NCI-H1105 (cell line): ENCODE measurements around the gene ITPR3.

Experiments
- DNase-seq: peaks from one replicate; lab custom pipeline; 2025; lab: John Stamatoyannopoulos, UW

ITPR3 gene

GRCh38 chr6:33719326-33719987, 98.3 kb downstream of the ITPR3 start:
- no peak for DNase-seq

DNA sequence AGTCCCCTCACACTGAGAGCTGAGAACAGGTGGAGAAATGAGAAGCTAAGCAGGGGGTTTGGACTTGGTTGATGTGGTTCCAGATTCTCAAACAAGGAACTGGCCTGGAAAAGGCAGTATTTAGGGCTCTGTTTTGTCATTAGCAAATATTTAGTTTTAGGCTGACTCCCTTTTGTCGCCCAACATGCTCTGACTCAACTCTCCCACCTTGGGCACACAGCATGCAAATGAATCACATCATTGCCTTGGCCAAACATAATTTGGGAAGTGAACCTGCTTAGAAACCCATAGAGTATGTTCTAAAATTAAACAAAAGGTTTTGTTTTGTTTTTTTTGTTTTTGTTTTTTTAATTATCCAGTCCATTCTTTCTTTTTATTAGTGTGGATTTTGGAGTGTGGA, 99.9 kb downstream of the ITPR3 start:
- no peak for DNase-seq

GRCh38 chr6:33721508-33721907, 100.4 kb downstream of the ITPR3 start:
- no peak for DNase-seq

DNA sequence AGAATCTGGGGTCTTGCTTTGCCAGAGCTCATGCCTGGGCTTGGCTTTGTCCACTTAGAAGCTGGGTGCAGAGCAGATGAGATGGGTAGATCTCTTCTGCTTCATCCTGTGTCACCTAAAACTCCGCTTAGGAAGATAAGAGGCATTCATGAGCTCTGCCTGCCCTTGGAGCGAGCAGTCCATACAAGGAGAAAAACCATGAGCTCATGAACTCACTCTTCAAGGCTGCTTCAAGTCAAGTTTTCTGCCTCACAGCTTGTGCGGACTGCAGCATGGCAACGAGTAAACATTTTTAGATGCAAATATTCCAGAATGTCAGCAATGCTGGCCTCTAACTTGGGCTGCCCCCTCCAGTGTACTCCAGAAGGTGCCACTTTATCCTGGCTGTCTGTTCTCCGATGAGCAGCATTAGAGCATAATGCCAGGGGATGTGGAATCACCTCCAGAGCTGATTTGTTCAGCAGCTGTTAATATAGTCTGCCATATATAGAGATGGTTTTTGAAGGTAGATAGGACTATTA, 101.0 kb downstream of the ITPR3 start:
- DNase-seq, result no peak

- no peak for DNase-seq
Measured at GRCh38 chr6:33723371-33724085, 102.4 kb downstream of the ITPR3 start.

GRCh38 chr6:33724102-33725023, 103.2 kb downstream of the ITPR3 start:
- no peak for DNase-seq

DNA sequence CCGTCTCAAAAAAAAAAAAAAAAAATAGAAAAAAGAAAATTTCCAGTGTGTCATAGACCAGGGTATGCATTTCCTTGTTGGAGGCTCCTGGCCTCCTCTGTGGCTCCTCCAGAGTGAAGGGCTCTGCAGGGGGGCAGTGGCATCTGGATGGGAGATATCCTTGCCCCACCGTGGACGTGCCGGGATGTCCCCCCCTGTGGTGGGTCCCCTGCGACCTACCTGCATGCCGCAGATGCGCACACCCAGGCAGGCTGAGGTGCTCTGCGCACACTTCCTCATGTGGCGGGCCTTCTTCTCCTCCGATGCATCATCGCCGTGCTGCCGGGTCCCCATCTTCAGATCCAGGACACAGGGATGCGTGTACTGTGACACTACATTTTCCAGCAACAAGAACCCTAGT, 104.1 kb downstream of the ITPR3 start:
- DNase-seq, result no peak

GRCh38 chr6:33725891-33726673, 105.0 kb downstream of the ITPR3 start:
- no peak for DNase-seq

DNA sequence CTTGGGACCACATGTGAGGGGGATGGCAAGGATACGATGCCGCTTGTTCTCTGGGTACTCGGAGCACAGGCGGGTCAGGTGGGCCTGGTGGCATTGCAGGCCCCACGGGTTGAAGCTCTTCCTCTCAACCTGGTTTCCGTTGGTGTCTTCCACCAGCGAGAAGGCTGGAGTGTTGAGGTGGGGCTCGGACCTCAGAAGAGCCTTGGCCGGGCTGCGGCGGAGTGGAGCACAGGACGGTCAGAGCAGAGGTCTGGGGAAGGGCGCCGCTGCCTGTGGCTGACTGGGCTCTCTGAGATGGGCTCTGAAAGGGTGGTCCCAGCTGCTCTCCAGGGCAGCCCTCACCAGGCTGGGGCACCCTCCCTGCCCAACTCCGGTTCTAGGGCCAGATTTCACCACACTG, 105.6 kb downstream of the ITPR3 start:
- DNase-seq, result no peak

DNA sequence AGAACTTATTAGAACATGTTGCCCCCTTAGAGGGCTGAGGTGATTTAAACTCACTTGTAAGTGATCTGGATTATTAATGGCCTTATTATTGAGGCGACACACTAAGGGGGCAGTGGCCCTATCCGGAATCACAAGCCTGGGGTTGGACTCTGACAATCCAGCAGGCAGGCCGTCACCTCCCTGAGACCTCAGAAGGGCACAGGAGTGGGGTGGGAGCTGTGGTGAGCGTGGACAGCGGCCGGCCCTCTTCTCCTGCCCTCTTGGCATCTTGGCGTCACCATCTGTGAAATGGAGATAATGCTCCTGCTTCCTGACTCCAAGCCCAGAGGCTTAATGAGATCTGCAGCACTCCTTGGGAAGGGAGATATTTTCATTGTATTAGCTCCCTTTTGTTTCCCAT, 106.0 kb downstream of the ITPR3 start:
- DNase-seq, result no peak

- no peak for DNase-seq
Measured at GRCh38 chr6:33727932-33728331, 106.8 kb downstream of the ITPR3 start.

DNA sequence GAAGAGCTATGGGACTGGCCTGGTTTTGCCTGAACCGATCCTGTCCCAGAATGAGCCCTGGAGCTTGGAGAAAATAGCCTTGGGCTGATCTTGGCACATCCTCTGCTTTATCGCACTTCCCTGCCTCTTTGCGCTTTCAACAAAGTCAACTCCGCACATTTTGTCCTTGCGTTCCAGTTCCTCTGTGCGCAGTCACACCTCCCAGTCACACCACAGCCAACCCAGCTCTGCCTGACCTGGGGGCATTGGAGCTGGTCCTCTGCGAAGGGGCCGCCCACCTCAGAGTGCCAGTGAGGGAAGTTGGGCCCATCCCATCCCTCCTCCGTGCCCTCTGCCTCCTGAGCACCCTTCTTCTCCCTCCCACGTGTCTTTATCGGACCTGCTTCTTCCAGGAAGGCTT, 107.3 kb downstream of the ITPR3 start:
- DNase-seq, result no peak

GRCh38 chr6:33729059-33729458, 107.9 kb downstream of the ITPR3 start:
- no peak for DNase-seq

DNA sequence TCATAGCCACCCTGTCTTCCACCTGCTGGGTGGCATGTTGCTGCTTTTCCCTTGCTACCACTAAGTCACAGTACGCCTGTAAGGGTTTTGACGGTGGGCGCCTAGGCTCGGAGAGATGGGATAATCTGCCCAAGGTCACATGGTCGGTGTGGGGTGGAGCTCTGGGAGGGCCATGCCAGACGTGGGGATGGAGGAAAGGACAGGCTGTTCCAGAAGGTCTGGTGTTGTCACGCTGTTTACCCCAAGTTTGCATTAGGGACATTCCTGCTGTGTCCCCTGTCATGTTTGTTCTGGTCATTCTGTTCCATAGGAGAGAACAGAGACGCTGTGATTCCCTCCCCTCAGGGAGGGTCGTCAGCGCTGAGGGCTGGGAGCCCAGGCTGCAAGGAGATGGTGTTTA, 109.5 kb downstream of the ITPR3 start:
- DNase-seq, result no peak

- no peak for DNase-seq
Measured at GRCh38 chr6:33731035-33731434, 109.9 kb downstream of the ITPR3 start.

- no peak for DNase-seq
Measured at GRCh38 chr6:33731751-33732282, 110.7 kb downstream of the ITPR3 start.

- DNase-seq, result no peak
Measured at GRCh38 chr6:33732385-33732784, 111.3 kb downstream of the ITPR3 start.

- DNase-seq, result no peak
Measured at GRCh38 chr6:33732817-33733708, 111.9 kb downstream of the ITPR3 start.

DNA sequence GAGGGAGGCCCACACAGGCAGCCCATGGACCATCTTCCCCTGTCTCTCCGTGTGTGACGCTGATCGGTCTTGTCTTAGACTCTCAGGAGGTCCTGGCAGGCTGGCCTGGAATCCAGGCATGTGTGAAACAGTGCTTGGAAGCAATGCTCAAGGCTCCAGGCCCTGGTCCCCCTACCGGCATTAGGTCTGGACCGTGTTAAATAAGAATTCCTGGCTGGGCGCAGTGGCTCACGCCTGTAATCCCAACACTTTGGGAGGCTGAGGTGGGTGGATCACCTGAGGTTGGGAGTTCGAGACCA, 112.5 kb downstream of the ITPR3 start:
- no peak for DNase-seq

DNA sequence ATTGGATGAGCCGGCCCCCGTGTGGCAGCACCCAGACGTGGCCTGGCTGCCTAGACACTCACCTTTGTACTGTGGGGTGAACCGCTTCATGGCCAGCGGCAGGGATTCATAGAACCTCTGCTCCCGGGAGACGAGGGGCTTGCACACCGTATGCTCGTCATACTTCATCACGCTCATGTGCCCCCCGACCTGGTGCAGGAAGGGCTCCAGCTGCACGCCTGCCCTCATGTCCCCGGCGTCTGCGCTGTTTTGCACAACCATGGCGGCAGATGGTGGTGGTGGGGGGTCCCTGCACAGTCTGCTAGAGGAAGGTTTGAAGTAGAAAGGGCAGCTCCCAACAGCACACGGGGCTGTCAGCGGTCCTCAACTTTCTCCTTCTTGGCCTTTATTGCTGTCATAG, 114.1 kb downstream of the ITPR3 start:
- DNase-seq, result no peak
